Epithelial cell of esophagus (primary cell): ENCODE results near the gene KCTD17.

Experiments
- DNase-seq: peaks from one replicate; pipeline ENCODE4 v3.0.0; 2010; ENCODE audit warnings: low read depth
- H3K4me3 ChIP-seq: 2 replicates; pipeline ENCODE4 v1.5.1; 2011; ENCODE audit warnings: mild to moderate bottlenecking, low read length, control low read depth
- CTCF ChIP-seq: IDR thresholded peaks from 2 replicates; pipeline ENCODE4 v1.5.1; 2011; ENCODE audit warnings: low read depth, mild to moderate bottlenecking, low read length, control low read depth, inconsistent platforms; ENCODE audit not compliant: insufficient read depth; ENCODE audit errors: missing control alignments

Gene KCTD17

GRCh38 chr22:37065180-37065579, 13.6 kb downstream of the KCTD17 start:
- no peak overlapping the region for H3K4me3 ChIP-seq
- TF ChIP-seq CTCF, result no peak
- DNase-seq, result no peak

GRCh38 chr22:37065961-37066360, 14.4 kb downstream of the KCTD17 start:
- no peak overlapping the region for H3K4me3 ChIP-seq
- DNase-seq, result no peak
- TF ChIP-seq CTCF, result no peak

- no peak overlapping the region for H3K4me3 ChIP-seq
- TF ChIP-seq CTCF, result no peak
- no peak for DNase-seq
These were observed 15.9 kb downstream of the KCTD17 start for GRCh38 chr22:37067428-37067827.

GRCh38 chr22:37068859-37069258, 17.3 kb downstream of the KCTD17 start:
- H3K4me3 ChIP-seq, result no peak overlapping the region
- no peak for DNase-seq
- TF ChIP-seq CTCF, result no peak

- no peak overlapping the region for H3K4me3 ChIP-seq
- no peak for TF ChIP-seq CTCF
- peak; percentile 17 for DNase-seq
These were observed 17.8 kb downstream of the KCTD17 start for GRCh38 chr22:37069319-37069718.

GRCh38 chr22:37069719-37070118, 18.2 kb downstream of the KCTD17 start:
- DNase-seq, result no peak
- H3K4me3 ChIP-seq, result no peak overlapping the region
- no peak for TF ChIP-seq CTCF

GRCh38 chr22:37070334-37070733, 18.8 kb downstream of the KCTD17 start:
- TF ChIP-seq CTCF, result no peak
- no peak overlapping the region for H3K4me3 ChIP-seq
- no peak for DNase-seq
